CD4-positive, alpha-beta T cell treated with Interleukin-2 at 100 ng/mL for 4 hours (primary cell): Measurements from ENCODE around the gene GAA.

ENCODE experiments used
- DNase-seq: peaks from one replicate; pipeline ENCODE4 v3.0.0-alpha.2; 2020; ENCODE audit warnings: low spot score

GAA gene

GRCh38 chr17:80101011-80101945, at the start of gene GAA:
Gene GAA (plus strand): TSS chr17:80101581. CDS start chr17:80104587, 3,006 bp downstream.
- DNase-seq: peak; percentile 88

- DNase-seq: no peak
Measured at GRCh38 chr17:80051681-80052080, 49.7 kb upstream of the GAA start.

- no peak for DNase-seq
Measured at GRCh38 chr17:80053102-80053501, 48.3 kb upstream of the GAA start.

GRCh38 chr17:80055597-80055996, 45.8 kb upstream of the GAA start:
- DNase-seq: no peak

- DNase-seq: no peak
Measured at GRCh38 chr17:80058311-80058955, 42.9 kb upstream of the GAA start.

- no peak for DNase-seq
Measured at GRCh38 chr17:80060644-80061043, 40.7 kb upstream of the GAA start.

GRCh38 chr17:80061421-80061820, 40.0 kb upstream of the GAA start:
- DNase-seq: no peak

- no peak for DNase-seq
Measured at GRCh38 chr17:80063830-80064585, 37.4 kb upstream of the GAA start.

- DNase-seq: no peak
Measured at GRCh38 chr17:80064696-80065095, 36.7 kb upstream of the GAA start.

GRCh38 chr17:80065478-80066170, 35.8 kb upstream of the GAA start:
- no peak for DNase-seq

- DNase-seq: no peak
Measured at GRCh38 chr17:80067393-80067986, 33.9 kb upstream of the GAA start.

GRCh38 chr17:80068301-80069222, 32.8 kb upstream of the GAA start:
- DNase-seq: no peak

GRCh38 chr17:80070375-80071115, 30.8 kb upstream of the GAA start:
- no peak for DNase-seq

GRCh38 chr17:80071116-80071841, 30.1 kb upstream of the GAA start:
- no peak for DNase-seq

- DNase-seq: no peak
Measured at GRCh38 chr17:80072410-80072809, 29.0 kb upstream of the GAA start.

GRCh38 chr17:80080081-80080480, 21.3 kb upstream of the GAA start:
- no peak for DNase-seq

- DNase-seq: no peak
Measured at GRCh38 chr17:80081596-80081995, 19.8 kb upstream of the GAA start.

- DNase-seq: peak; percentile 67
Measured at GRCh38 chr17:80082403-80083135, 18.8 kb upstream of the GAA start.
